Mesendoderm (in vitro differentiated cells): ENCODE data around the gene ZNF526.
"Not testable (repeated sequence)": the region's sequence is repeated elsewhere in the genome, so short reads cannot be mapped to it uniquely, and the experiment has no call there.

ENCODE experiments used
- DNase-seq: peaks from one replicate; pipeline ENCODE4 v3.0.0; 2013
- H2AK5ac ChIP-seq: 2 replicates; pipeline ENCODE4 v1.6.1; 2013; ENCODE audit warnings: low read length, inconsistent platforms
- H2BK120ac ChIP-seq: 2 replicates; pipeline ENCODE4 v1.6.1; 2013; ENCODE audit warnings: low read depth, mild to moderate bottlenecking, low read length, moderate library complexity, mixed read lengths
- H2BK15ac ChIP-seq: replicated peaks from 2 replicates; pipeline ENCODE4 v1.6.1; 2013; ENCODE audit warnings: low read depth, mild to moderate bottlenecking, moderate library complexity
- H2BK5ac ChIP-seq: 2 replicates; pipeline ENCODE4 v1.6.1; 2013; ENCODE audit warnings: low read length, inconsistent platforms
- H3K18ac ChIP-seq: 2 replicates; pipeline ENCODE4 v1.6.1; 2013; ENCODE audit warnings: mild to moderate bottlenecking, low read length, mixed read lengths
- H3K23ac ChIP-seq: one replicate; pipeline ENCODE4 v1.6.1; 2013; ENCODE audit warnings: low read length
- H3K27ac ChIP-seq: 2 replicates; pipeline ENCODE4 v1.5.1; 2013; ENCODE audit warnings: low read depth, mild to moderate bottlenecking, inconsistent platforms, low read length, moderate library complexity
- H3K27me3 ChIP-seq: 2 replicates; pipeline ENCODE4 v1.6.1; 2013; ENCODE audit warnings: low read length, control low read depth, mild to moderate bottlenecking, inconsistent platforms; ENCODE audit not compliant: insufficient read depth, poor library complexity
- H3K36me3 ChIP-seq: 2 replicates; pipeline ENCODE4 v1.6.1; 2013; ENCODE audit warnings: low read length, inconsistent platforms; ENCODE audit not compliant: control insufficient read depth, insufficient read depth
- H3K4ac ChIP-seq: one replicate; pipeline ENCODE4 v1.6.1; 2013; ENCODE audit warnings: low read depth, mild to moderate bottlenecking, low read length, moderate library complexity
- H3K4me1 ChIP-seq: 2 replicates; pipeline ENCODE4 v1.6.1; 2013; ENCODE audit warnings: low read depth, low read length, inconsistent platforms; ENCODE audit not compliant: control insufficient read depth
- H3K4me2 ChIP-seq: 2 replicates; pipeline ENCODE4 v1.6.1; 2013; ENCODE audit warnings: low read length
- H3K4me3 ChIP-seq: 2 replicates; pipeline ENCODE4 v1.5.1; 2013; ENCODE audit warnings: mild to moderate bottlenecking, low read length
- H3K56ac ChIP-seq: one replicate; pipeline ENCODE4 v1.6.1; 2013; ENCODE audit warnings: low read length
- H3K79me1 ChIP-seq: 2 replicates; pipeline ENCODE4 v1.6.1; 2013; ENCODE audit warnings: low read length, inconsistent platforms
- H3K79me2 ChIP-seq: 2 replicates; pipeline ENCODE4 v1.6.1; 2013; ENCODE audit warnings: mild to moderate bottlenecking, low read length; ENCODE audit not compliant: control insufficient read depth, insufficient read depth
- H3K9ac ChIP-seq: 2 replicates; pipeline ENCODE4 v1.6.1; 2013; ENCODE audit warnings: low read length, inconsistent platforms
- H4K5ac ChIP-seq: one replicate; pipeline ENCODE4 v1.6.1; 2013; ENCODE audit warnings: low read length
- H4K8ac ChIP-seq: one replicate; pipeline ENCODE4 v1.6.1; 2013; ENCODE audit warnings: low read depth, mild to moderate bottlenecking, control low read depth, low read length, moderate library complexity
- WGBS: extraction: QIAGEN DNeasy Blood & Tissue Kit; methylation state at CpG from one replicate; pipeline ENCODE4 v1.1.7; 2013; ENCODE audit warnings: low lambda C conversion rate, missing lambda C conversion rate; ENCODE audit not compliant: insufficient coverage; ENCODE audit errors: extremely low coverage; 5-methylcytosine and 5-hydroxymethylcytosine counted together

Gene ZNF526

GRCh38 chr19:42266928-42267603 is 47.0 kb downstream of the ZNF526 start:
- not testable (repeated sequence) for H4K5ac ChIP-seq, H2BK15ac ChIP-seq, H3K79me2 ChIP-seq, H3K79me1 ChIP-seq, DNase-seq, H3K27me3 ChIP-seq, H3K56ac ChIP-seq, H2BK120ac ChIP-seq, H3K18ac ChIP-seq, H3K4ac ChIP-seq, H4K8ac ChIP-seq, H3K36me3 ChIP-seq, H3K9ac ChIP-seq, H2AK5ac ChIP-seq, H3K27ac ChIP-seq, H3K4me3 ChIP-seq, H3K4me1 ChIP-seq, H3K23ac ChIP-seq, H3K4me2 ChIP-seq, H2BK5ac ChIP-seq
- no CpG with 5 or more reads among the region's 25 CpGs for WGBS

GRCh38 chr19:42267644-42268141 is 47.6 kb downstream of the ZNF526 start:
- Histone ChIP-seq H3K27me3 (no peaks in the 10 kb centered on the region), H3K27ac (no peak overlapping the region), H3K36me3 (no peaks in the 10 kb centered on the region), H3K4me3 (peak overlapping the region; percentile 17), H2AK5ac (no peak overlapping the region), H3K79me1 (peaks cover 7% of the 10 kb centered on the region), H4K5ac (no peak overlapping the region), H4K8ac (no peak overlapping the region), H3K4me2 (peak overlapping the region; percentile 53), H3K79me2 (no peaks in the 10 kb centered on the region), H3K9ac (peak overlapping the region; percentile 71), H2BK5ac (no peak overlapping the region), H3K4me1 (peaks cover 2% of the 10 kb centered on the region), H3K56ac (peak overlapping the region; percentile 82), H2BK120ac (no peak overlapping the region), H3K4ac (no peak overlapping the region), H3K23ac (no peak overlapping the region), H2BK15ac (no peak overlapping the region), H3K18ac (no peak overlapping the region)
- no peak for DNase-seq
- no CpG with 5 or more reads among the region's 13 CpGs for WGBS

- Histone ChIP-seq H2BK120ac (no peak overlapping the region), H3K27ac (peak overlapping the region; percentile 41), H3K79me1 (peaks cover 7% of the 10 kb centered on the region), H3K79me2 (no peaks in the 10 kb centered on the region), H3K56ac (peak overlapping the region; percentile 94), H2BK5ac (peak overlapping the region; percentile 65), H3K18ac (peak overlapping the region; percentile 75), H4K5ac (no peak overlapping the region), H3K4me1 (peaks cover 2% of the 10 kb centered on the region), H2AK5ac (no peak overlapping the region), H2BK15ac (no peak overlapping the region), H3K9ac (peak overlapping the region; percentile 77), H3K36me3 (no peaks in the 10 kb centered on the region), H3K27me3 (no peaks in the 10 kb centered on the region), H3K4me2 (peak overlapping the region; percentile 53), H3K23ac (no peak overlapping the region), H3K4me3 (peak overlapping the region; percentile 71), H3K4ac (peak overlapping the region; percentile 96), H4K8ac (no peak overlapping the region)
- peak; percentile 100 for DNase-seq
- whole genome bisulfite sequencing = no CpG with 5 or more reads among the region's 46 CpGs
Measured at GRCh38 chr19:42268142-42268703, 48.1 kb downstream of the ZNF526 start.

GRCh38 chr19:42268704-42269477 is 48.8 kb downstream of the ZNF526 start, which contains the start of gene CIC:
TSS of gene CIC (plus strand) at chr19:42269252. CDS start at chr19:42271784, 2,532 bp downstream.
- no peak within 1 kb of the TSS for H2BK15ac ChIP-seq
- peak within 1 kb of the TSS; percentile 65 for H2BK5ac ChIP-seq
- no CpG with 5 or more reads among the region's 52 CpGs for WGBS
- peak within 1 kb of the TSS; percentile 20 for H3K4me2 ChIP-seq
- H3K79me1 ChIP-seq = peaks cover 7% of the 10 kb centered on the region
- no peaks in the 10 kb centered on the region for H3K27me3 ChIP-seq
- peak within 1 kb of the TSS; percentile 71 for H3K4me3 ChIP-seq
- no peak within 1 kb of the TSS for H2BK120ac ChIP-seq
- peak within 1 kb of the TSS; percentile 77 for H3K9ac ChIP-seq
- H3K79me2 ChIP-seq = no peaks in the 10 kb centered on the region
- H3K36me3 ChIP-seq = no peaks in the 10 kb centered on the region
- no peak within 1 kb of the TSS for H3K23ac ChIP-seq
- H3K56ac ChIP-seq = peak within 1 kb of the TSS; percentile 94
- H4K5ac ChIP-seq = no peak within 1 kb of the TSS
- H3K4ac ChIP-seq = peak within 1 kb of the TSS; percentile 96
- no peak within 1 kb of the TSS for H2AK5ac ChIP-seq
- H3K4me1 ChIP-seq = peaks cover 2% of the 10 kb centered on the region
- H4K8ac ChIP-seq = no peak within 1 kb of the TSS
- H3K18ac ChIP-seq = peak within 1 kb of the TSS; percentile 75
- H3K27ac ChIP-seq = peak within 1 kb of the TSS; percentile 41
- DNase-seq = peak; percentile 100

GRCh38 chr19:42269478-42270345 is 49.6 kb downstream of the ZNF526 start:
- H2BK120ac ChIP-seq = no peak overlapping the region
- H3K27me3 ChIP-seq = no peaks in the 10 kb centered on the region
- no peak overlapping the region for H3K27ac ChIP-seq
- H2BK15ac ChIP-seq = no peak overlapping the region
- H3K79me2 ChIP-seq = no peaks in the 10 kb centered on the region
- no peak for DNase-seq
- H3K56ac ChIP-seq = peak overlapping the region; percentile 76
- peak overlapping the region; percentile 9 for H3K4me3 ChIP-seq
- no peak overlapping the region for H3K23ac ChIP-seq
- H2AK5ac ChIP-seq = no peak overlapping the region
- H3K36me3 ChIP-seq = peaks cover 1% of the 10 kb centered on the region
- H2BK5ac ChIP-seq = no peak overlapping the region
- H3K4me1 ChIP-seq = peaks cover 2% of the 10 kb centered on the region
- no CpG with 5 or more reads among the region's 10 CpGs for WGBS
- H3K4me2 ChIP-seq = peak overlapping the region; percentile 8
- peak overlapping the region; percentile 51 for H3K9ac ChIP-seq
- no peak overlapping the region for H4K8ac ChIP-seq
- H3K79me1 ChIP-seq = peaks cover 7% of the 10 kb centered on the region
- H3K18ac ChIP-seq = peak overlapping the region; percentile 40
- H4K5ac ChIP-seq = no peak overlapping the region
- no peak overlapping the region for H3K4ac ChIP-seq
